ENCODE data around the gene P3H4. TPM values are rescaled to one million over a fixed set of nuclear protein-coding genes. Genes with fewer than 3 reads are reported as not detected.
A peak's percentile ranks its signal among the peaks of the same experiment; 100 is the strongest.

The P3H4 gene
- total RNA-seq, 1 experiment from 2014 or later = 58.9 TPM

- Histone ChIP-seq H3K27ac (ENCODE audit: low read length) (peak overlapping the region; percentile 60), H3K4me1 (ENCODE audit: control insufficient read depth, insufficient read depth, low read length) (peaks cover 58% of the 10 kb centered on the region), H3K9me3 (ENCODE audit: control insufficient read depth, insufficient read depth, low read depth, low read length) (no peaks in the 10 kb centered on the region), H3K4me3 (ENCODE audit: low read depth in 2 of 2, low read length in 2 of 2) (no peak overlapping the region), H3K36me3 (ENCODE audit: control insufficient read depth, insufficient read depth, low read length) (peaks cover 4% of the 10 kb centered on the region; the same call in 1 of the 2 replicates), H3K27me3 (ENCODE audit: control insufficient read depth, insufficient read depth, low read length) (no peaks in the 10 kb centered on the region)
- intact Hi-C loops (cut with micrococcal nuclease; ENCODE audit: unreplicated experiment) = no loop called here
- TF ChIP-seq POLR2AphosphoS5 (IDR thresholded peaks at IDR 0.05; ENCODE audit: low read depth, low read length) (no peak), SIN3A (IDR thresholded peaks at IDR 0.05; ENCODE audit: borderline replicate concordance, insufficient read depth, low read depth, low read length) (no peak), TCF7L2 (IDR thresholded peaks at IDR 0.05; ENCODE audit: low read depth, low read length) (no peak)
- TF ChIP-seq, protein P1, sequence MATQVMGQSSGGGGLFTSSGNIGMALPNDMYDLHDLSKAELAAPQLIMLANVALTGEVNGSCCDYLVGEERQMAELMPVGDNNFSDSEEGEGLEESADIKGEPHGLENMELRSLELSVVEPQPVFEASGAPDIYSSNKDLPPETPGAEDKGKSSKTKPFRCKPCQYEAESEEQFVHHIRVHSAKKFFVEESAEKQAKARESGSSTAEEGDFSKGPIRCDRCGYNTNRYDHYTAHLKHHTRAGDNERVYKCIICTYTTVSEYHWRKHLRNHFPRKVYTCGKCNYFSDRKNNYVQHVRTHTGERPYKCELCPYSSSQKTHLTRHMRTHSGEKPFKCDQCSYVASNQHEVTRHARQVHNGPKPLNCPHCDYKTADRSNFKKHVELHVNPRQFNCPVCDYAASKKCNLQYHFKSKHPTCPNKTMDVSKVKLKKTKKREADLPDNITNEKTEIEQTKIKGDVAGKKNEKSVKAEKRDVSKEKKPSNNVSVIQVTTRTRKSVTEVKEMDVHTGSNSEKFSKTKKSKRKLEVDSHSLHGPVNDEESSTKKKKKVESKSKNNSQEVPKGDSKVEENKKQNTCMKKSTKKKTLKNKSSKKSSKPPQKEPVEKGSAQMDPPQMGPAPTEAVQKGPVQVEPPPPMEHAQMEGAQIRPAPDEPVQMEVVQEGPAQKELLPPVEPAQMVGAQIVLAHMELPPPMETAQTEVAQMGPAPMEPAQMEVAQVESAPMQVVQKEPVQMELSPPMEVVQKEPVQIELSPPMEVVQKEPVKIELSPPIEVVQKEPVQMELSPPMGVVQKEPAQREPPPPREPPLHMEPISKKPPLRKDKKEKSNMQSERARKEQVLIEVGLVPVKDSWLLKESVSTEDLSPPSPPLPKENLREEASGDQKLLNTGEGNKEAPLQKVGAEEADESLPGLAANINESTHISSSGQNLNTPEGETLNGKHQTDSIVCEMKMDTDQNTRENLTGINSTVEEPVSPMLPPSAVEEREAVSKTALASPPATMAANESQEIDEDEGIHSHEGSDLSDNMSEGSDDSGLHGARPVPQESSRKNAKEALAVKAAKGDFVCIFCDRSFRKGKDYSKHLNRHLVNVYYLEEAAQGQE (IDR thresholded peaks at IDR 0.05; ENCODE audit: insufficient read depth in 1 of 2, low read depth in 2 of 2, low read length in 1 of 2) = no peak
- TF ChIP-seq, protein P2, sequence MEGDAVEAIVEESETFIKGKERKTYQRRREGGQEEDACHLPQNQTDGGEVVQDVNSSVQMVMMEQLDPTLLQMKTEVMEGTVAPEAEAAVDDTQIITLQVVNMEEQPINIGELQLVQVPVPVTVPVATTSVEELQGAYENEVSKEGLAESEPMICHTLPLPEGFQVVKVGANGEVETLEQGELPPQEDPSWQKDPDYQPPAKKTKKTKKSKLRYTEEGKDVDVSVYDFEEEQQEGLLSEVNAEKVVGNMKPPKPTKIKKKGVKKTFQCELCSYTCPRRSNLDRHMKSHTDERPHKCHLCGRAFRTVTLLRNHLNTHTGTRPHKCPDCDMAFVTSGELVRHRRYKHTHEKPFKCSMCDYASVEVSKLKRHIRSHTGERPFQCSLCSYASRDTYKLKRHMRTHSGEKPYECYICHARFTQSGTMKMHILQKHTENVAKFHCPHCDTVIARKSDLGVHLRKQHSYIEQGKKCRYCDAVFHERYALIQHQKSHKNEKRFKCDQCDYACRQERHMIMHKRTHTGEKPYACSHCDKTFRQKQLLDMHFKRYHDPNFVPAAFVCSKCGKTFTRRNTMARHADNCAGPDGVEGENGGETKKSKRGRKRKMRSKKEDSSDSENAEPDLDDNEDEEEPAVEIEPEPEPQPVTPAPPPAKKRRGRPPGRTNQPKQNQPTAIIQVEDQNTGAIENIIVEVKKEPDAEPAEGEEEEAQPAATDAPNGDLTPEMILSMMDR (IDR thresholded peaks at IDR 0.05) = no peak
- BruUV-seq (replicated peaks) = no TSS peak
- POLR2A ChIA-PET = interaction anchor here (0.6 to 0.9 kb wide), 2 partner anchors 11 to 471 kb away, joined by 3 read pairs; no protein-coding TSS in a partner anchor
- ATAC-seq (no peak), DNase-seq (ENCODE audit: low read depth, low spot score) (no peak)
- CTCF ChIA-PET = interaction anchor here (0.5 to 1.6 kb wide), 4 partner anchors 11 to 50 kb away, joined by 3 to 7 read pairs (median 5); partner anchors contain the start of gene JUP
- in situ Hi-C loops (cut with HindIII; ENCODE audit: low pct_unique_long_range_greater_than_20kb, low sequenced_read_pairs) = no loop called here
Observed at GRCh38 chr17:41773731-41774193, 38.0 kb downstream of the P3H4 start.

GRCh38 chr17:41773190-41773588, 38.6 kb downstream of the P3H4 start:
- H3K36me3 ChIP-seq (ENCODE audit: control insufficient read depth, insufficient read depth, low read length) = peaks cover 4% of the 10 kb centered on the region; the same call in 1 of the 2 replicates
- intact Hi-C loops (cut with micrococcal nuclease; ENCODE audit: unreplicated experiment) = no loop called here

More at GRCh38 chr17:41773190-41773588, 38.6 kb downstream of the P3H4 start:
- ChIA-PET POLR2A (interaction anchor here (0.9 kb wide), 1 partner anchor 10 kb away, joined by 3 read pairs; no protein-coding TSS in a partner anchor), CTCF (interaction anchor here (0.5 to 1.6 kb wide), 3 partner anchors 13 to 51 kb away, joined by 3 to 7 read pairs (median 7); partner anchors contain the start of gene JUP)
- H3K4me1 ChIP-seq (ENCODE audit: control insufficient read depth, insufficient read depth, low read length) = peaks cover 55% of the 10 kb centered on the region
- BruUV-seq (replicated peaks) = no TSS peak
- peak overlapping the region; percentile 55 for H3K27ac ChIP-seq (ENCODE audit: low read length)
- in situ Hi-C loops (cut with HindIII; ENCODE audit: low pct_unique_long_range_greater_than_20kb, low sequenced_read_pairs) = no loop called here
- H3K4me3 ChIP-seq (ENCODE audit: low read depth in 2 of 2, low read length in 2 of 2) = no peak overlapping the region
- peak; percentile 44 for ATAC-seq
- TF ChIP-seq POLR2AphosphoS5 (IDR thresholded peaks at IDR 0.05; ENCODE audit: low read depth, low read length) = no peak
- no peak for TF ChIP-seq SIN3A (IDR thresholded peaks at IDR 0.05; ENCODE audit: borderline replicate concordance, insufficient read depth, low read depth, low read length)
- TF ChIP-seq, protein P1 (IDR thresholded peaks at IDR 0.05; ENCODE audit: insufficient read depth in 1 of 2, low read depth in 2 of 2, low read length in 1 of 2) = no peak
- TF ChIP-seq, protein P2 (IDR thresholded peaks at IDR 0.05) = no peak
- no peak for TF ChIP-seq TCF7L2 (IDR thresholded peaks at IDR 0.05; ENCODE audit: low read depth, low read length)
- no peak for DNase-seq (ENCODE audit: low read depth, low spot score)
- H3K9me3 ChIP-seq (ENCODE audit: control insufficient read depth, insufficient read depth, low read depth, low read length) = no peaks in the 10 kb centered on the region
- no peaks in the 10 kb centered on the region for H3K27me3 ChIP-seq (ENCODE audit: control insufficient read depth, insufficient read depth, low read length)
